ENCODE results near the gene AGAP1.
"Not testable (repeated sequence)": the region's sequence is repeated elsewhere in the genome, so short reads cannot be mapped to it uniquely, and the experiment has no call there.

Gene AGAP1

GRCh38 chr2:235749121-235749770 is 255.4 kb downstream of the AGAP1 start:
- Histone ChIP-seq H3K4me1 (ENCODE audit: control insufficient read depth, insufficient read depth, low read length) (no peaks in the 10 kb centered on the region), H3K36me3 (ENCODE audit: control insufficient read depth, insufficient read depth, low read length) (peaks cover 4% of the 10 kb centered on the region), H3K9ac (ENCODE audit: low read length) (no peak overlapping the region), H3K9me3 (ENCODE audit: control insufficient read depth, low read length) (no peaks in the 10 kb centered on the region), H3K27me3 (ENCODE audit: control insufficient read depth, insufficient read depth, low read length) (no peaks in the 10 kb centered on the region), H3K4me3 (ENCODE audit: low read length) (no peak overlapping the region)

GRCh38 chr2:235749771-235750160 is 255.9 kb downstream of the AGAP1 start:
- Histone ChIP-seq H3K27me3 (ENCODE audit: control insufficient read depth, insufficient read depth, low read length) (no peaks in the 10 kb centered on the region), H3K36me3 (ENCODE audit: control insufficient read depth, insufficient read depth, low read length) (peaks cover 4% of the 10 kb centered on the region), H3K9ac (ENCODE audit: low read length) (no peak overlapping the region), H3K4me1 (ENCODE audit: control insufficient read depth, insufficient read depth, low read length) (no peaks in the 10 kb centered on the region), H3K4me3 (ENCODE audit: low read length) (no peak overlapping the region), H3K9me3 (ENCODE audit: control insufficient read depth, low read length) (no peaks in the 10 kb centered on the region)

GRCh38 chr2:235752846-235753245 is 259.0 kb downstream of the AGAP1 start:
- Histone ChIP-seq H3K4me3 (ENCODE audit: low read length) (no peak overlapping the region), H3K9me3 (ENCODE audit: control insufficient read depth, low read length) (no peaks in the 10 kb centered on the region), H3K4me1 (ENCODE audit: control insufficient read depth, insufficient read depth, low read length) (no peaks in the 10 kb centered on the region), H3K36me3 (ENCODE audit: control insufficient read depth, insufficient read depth, low read length) (no peaks in the 10 kb centered on the region), H3K9ac (ENCODE audit: low read length) (no peak overlapping the region), H3K27me3 (ENCODE audit: control insufficient read depth, insufficient read depth, low read length) (no peaks in the 10 kb centered on the region)

GRCh38 chr2:235754357-235755207 is 260.7 kb downstream of the AGAP1 start:
- Histone ChIP-seq H3K4me1 (ENCODE audit: control insufficient read depth, insufficient read depth, low read length) (no peaks in the 10 kb centered on the region), H3K27me3 (ENCODE audit: control insufficient read depth, insufficient read depth, low read length) (no peaks in the 10 kb centered on the region), H3K36me3 (ENCODE audit: control insufficient read depth, insufficient read depth, low read length) (no peaks in the 10 kb centered on the region), H3K4me3 (ENCODE audit: low read length) (no peak overlapping the region), H3K9ac (ENCODE audit: low read length) (no peak overlapping the region), H3K9me3 (ENCODE audit: control insufficient read depth, low read length) (no peaks in the 10 kb centered on the region)

- Histone ChIP-seq H3K4me1 (ENCODE audit: control insufficient read depth, insufficient read depth, low read length) (no peaks in the 10 kb centered on the region), H3K4me3 (ENCODE audit: low read length) (no peak overlapping the region), H3K9me3 (ENCODE audit: control insufficient read depth, low read length) (no peaks in the 10 kb centered on the region), H3K27me3 (ENCODE audit: control insufficient read depth, insufficient read depth, low read length) (no peaks in the 10 kb centered on the region), H3K36me3 (ENCODE audit: control insufficient read depth, insufficient read depth, low read length) (no peaks in the 10 kb centered on the region), H3K9ac (ENCODE audit: low read length) (no peak overlapping the region)
These were observed 262.6 kb downstream of the AGAP1 start for GRCh38 chr2:235756491-235756890.

GRCh38 chr2:235757212-235757611 is 263.4 kb downstream of the AGAP1 start:
- H3K9ac ChIP-seq (ENCODE audit: low read length), result no peak overlapping the region
- H3K36me3 ChIP-seq (ENCODE audit: control insufficient read depth, insufficient read depth, low read length), result no peaks in the 10 kb centered on the region
- no peaks in the 10 kb centered on the region for H3K4me1 ChIP-seq (ENCODE audit: control insufficient read depth, insufficient read depth, low read length)
- no peaks in the 10 kb centered on the region for H3K27me3 ChIP-seq (ENCODE audit: control insufficient read depth, insufficient read depth, low read length)
- no peak overlapping the region for H3K4me3 ChIP-seq (ENCODE audit: low read length)
- H3K9me3 ChIP-seq (ENCODE audit: control insufficient read depth, low read length), result no peaks in the 10 kb centered on the region

- no peaks in the 10 kb centered on the region for H3K27me3 ChIP-seq (ENCODE audit: control insufficient read depth, insufficient read depth, low read length)
- H3K9ac ChIP-seq (ENCODE audit: low read length), result no peak overlapping the region
- no peaks in the 10 kb centered on the region for H3K4me1 ChIP-seq (ENCODE audit: control insufficient read depth, insufficient read depth, low read length)
- no peaks in the 10 kb centered on the region for H3K9me3 ChIP-seq (ENCODE audit: control insufficient read depth, low read length)
- no peak overlapping the region for H3K4me3 ChIP-seq (ENCODE audit: low read length)
- no peaks in the 10 kb centered on the region for H3K36me3 ChIP-seq (ENCODE audit: control insufficient read depth, insufficient read depth, low read length)
These were observed 263.8 kb downstream of the AGAP1 start for GRCh38 chr2:235757640-235758039.

GRCh38 chr2:235762832-235763598 is 269.2 kb downstream of the AGAP1 start:
- H3K9me3 ChIP-seq (ENCODE audit: control insufficient read depth, low read length), result no peaks in the 10 kb centered on the region
- H3K9ac ChIP-seq (ENCODE audit: low read length), result no peak overlapping the region
- H3K4me1 ChIP-seq (ENCODE audit: control insufficient read depth, insufficient read depth, low read length), result no peaks in the 10 kb centered on the region
- no peak overlapping the region for H3K4me3 ChIP-seq (ENCODE audit: low read length)
- H3K36me3 ChIP-seq (ENCODE audit: control insufficient read depth, insufficient read depth, low read length), result no peaks in the 10 kb centered on the region
- H3K27me3 ChIP-seq (ENCODE audit: control insufficient read depth, insufficient read depth, low read length), result no peaks in the 10 kb centered on the region

- Histone ChIP-seq H3K36me3 (ENCODE audit: control insufficient read depth, insufficient read depth, low read length) (no peaks in the 10 kb centered on the region), H3K9me3 (ENCODE audit: control insufficient read depth, low read length) (no peaks in the 10 kb centered on the region), H3K27me3 (ENCODE audit: control insufficient read depth, insufficient read depth, low read length) (no peaks in the 10 kb centered on the region), H3K4me1 (ENCODE audit: control insufficient read depth, insufficient read depth, low read length) (no peaks in the 10 kb centered on the region), H3K9ac (ENCODE audit: low read length) (no peak overlapping the region), H3K4me3 (ENCODE audit: low read length) (no peak overlapping the region)
These were observed 270.0 kb downstream of the AGAP1 start for GRCh38 chr2:235763816-235764215.

GRCh38 chr2:235764478-235764877 is 270.6 kb downstream of the AGAP1 start:
- H3K4me3 ChIP-seq (ENCODE audit: low read length); H3K27me3 ChIP-seq (ENCODE audit: control insufficient read depth, insufficient read depth, low read length); H3K36me3 ChIP-seq (ENCODE audit: control insufficient read depth, insufficient read depth, low read length); H3K9me3 ChIP-seq (ENCODE audit: control insufficient read depth, low read length); H3K9ac ChIP-seq (ENCODE audit: low read length); H3K4me1 ChIP-seq (ENCODE audit: control insufficient read depth, insufficient read depth, low read length): not testable (repeated sequence)

- Histone ChIP-seq H3K36me3 (ENCODE audit: control insufficient read depth, insufficient read depth, low read length) (no peaks in the 10 kb centered on the region), H3K4me1 (ENCODE audit: control insufficient read depth, insufficient read depth, low read length) (no peaks in the 10 kb centered on the region), H3K4me3 (ENCODE audit: low read length) (no peak overlapping the region), H3K9ac (ENCODE audit: low read length) (no peak overlapping the region), H3K9me3 (ENCODE audit: control insufficient read depth, low read length) (no peaks in the 10 kb centered on the region), H3K27me3 (ENCODE audit: control insufficient read depth, insufficient read depth, low read length) (no peaks in the 10 kb centered on the region)
These were observed 271.5 kb downstream of the AGAP1 start for GRCh38 chr2:235765181-235765820.

- Histone ChIP-seq H3K9ac (ENCODE audit: low read length) (no peak overlapping the region), H3K36me3 (ENCODE audit: control insufficient read depth, insufficient read depth, low read length) (no peaks in the 10 kb centered on the region), H3K27me3 (ENCODE audit: control insufficient read depth, insufficient read depth, low read length) (no peaks in the 10 kb centered on the region), H3K4me3 (ENCODE audit: low read length) (no peak overlapping the region), H3K4me1 (ENCODE audit: control insufficient read depth, insufficient read depth, low read length) (no peaks in the 10 kb centered on the region), H3K9me3 (ENCODE audit: control insufficient read depth, low read length) (no peaks in the 10 kb centered on the region)
These were observed 272.4 kb downstream of the AGAP1 start for GRCh38 chr2:235766278-235766677.

Measured in mucosa of stomach (tissue), 1 donor.